Ecto neural progenitor cell (in vitro differentiated cells): ENCODE data around the gene C1orf198.
A peak's percentile ranks its signal among the peaks of the same experiment; 100 is the strongest.

Source experiments
- DNase-seq: peaks from one replicate; pipeline ENCODE4 v3.0.0-alpha.2; 2018; ENCODE audit warnings: low spot score

C1orf198 gene

GRCh38 chr1:230831771-230832170, 36.5 kb downstream of the C1orf198 start:
- DNase-seq = no peak

GRCh38 chr1:230828421-230828820, 39.9 kb downstream of the C1orf198 start:
- DNase-seq = peak; percentile 20

DNA sequence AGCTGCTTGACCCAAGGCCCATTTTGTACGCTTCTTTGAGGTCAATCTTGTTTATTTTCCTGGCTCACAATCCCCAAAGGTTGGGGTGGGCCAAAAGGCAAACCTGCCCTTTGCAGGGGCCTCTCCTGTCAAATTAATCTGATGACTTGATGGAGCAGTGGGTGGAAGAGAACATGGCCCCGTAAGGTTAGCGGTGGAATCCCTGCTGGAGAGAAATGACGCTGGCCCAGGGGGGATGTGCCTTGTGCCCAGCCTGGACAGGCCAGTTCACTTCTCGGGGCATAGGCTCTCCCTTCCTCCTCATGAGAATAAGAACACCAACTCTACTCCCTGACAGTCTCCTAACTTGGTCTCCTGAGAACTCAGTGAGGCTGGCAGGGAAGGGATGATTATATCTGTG, 40.5 kb downstream of the C1orf198 start:
- peak; percentile 27 for DNase-seq

DNA sequence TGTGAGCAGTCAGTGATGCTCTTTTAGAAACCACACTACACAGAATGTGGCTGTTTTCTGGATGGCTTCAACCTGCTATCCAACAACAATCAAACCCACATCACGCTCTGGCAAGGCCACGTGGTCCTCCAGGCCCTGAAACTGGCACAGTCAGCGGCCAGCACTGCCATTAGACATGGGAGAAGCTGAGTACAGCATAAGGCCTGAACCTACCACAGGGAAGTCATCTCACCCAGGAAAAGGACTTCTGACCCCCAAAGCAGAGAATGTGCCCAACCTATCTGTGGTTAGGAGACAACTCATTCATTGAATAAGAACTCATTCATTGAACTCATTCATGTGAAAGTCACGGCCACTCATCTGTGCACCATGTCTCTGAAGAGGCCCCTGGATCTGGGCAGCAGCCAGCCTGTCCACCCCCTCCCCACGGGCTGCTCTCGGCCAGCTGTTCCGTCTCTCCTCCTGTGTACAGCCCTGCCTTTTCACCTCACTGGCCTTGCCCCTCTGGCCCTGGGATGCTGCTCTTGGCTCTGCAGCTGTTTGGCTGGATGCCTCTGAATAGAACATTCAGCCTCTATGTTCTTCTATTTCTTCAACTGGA, 41.1 kb downstream of the C1orf198 start:
- peak; percentile 28 for DNase-seq

DNA sequence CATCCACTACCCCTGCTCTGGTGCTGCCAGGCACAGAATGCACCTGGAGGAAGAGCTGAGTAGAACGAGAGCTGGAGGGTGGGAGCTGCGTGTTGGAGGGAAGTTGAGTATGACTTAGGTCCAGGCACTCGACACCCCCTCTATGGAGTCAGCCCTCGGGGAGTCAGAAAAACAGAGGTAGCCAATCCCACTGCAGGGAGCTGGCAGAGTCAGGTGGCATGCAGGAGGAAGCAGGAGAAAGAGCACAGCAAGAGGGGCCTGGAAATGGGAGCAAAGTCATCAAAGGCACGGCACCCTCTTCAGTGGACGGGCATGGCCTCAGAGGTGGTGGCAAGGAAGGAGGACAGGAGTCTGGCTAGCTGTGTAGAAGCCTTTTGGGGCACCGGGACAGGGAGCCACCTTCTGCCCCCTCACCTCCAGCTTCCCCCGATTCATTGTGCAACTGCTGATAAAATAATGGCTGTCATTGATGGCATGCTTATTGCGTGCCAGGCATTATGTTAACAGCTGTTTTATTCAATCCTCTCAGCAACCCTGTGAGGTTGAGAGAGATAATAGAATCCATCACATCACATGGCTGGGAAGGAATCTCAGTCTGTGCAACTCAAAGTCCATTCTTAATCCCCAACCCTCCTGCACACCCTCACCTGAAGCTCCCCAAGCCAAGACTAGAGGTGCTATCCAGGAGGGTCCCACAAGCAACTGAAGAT, 42.0 kb downstream of the C1orf198 start:
- peak; percentile 24 for DNase-seq

DNA sequence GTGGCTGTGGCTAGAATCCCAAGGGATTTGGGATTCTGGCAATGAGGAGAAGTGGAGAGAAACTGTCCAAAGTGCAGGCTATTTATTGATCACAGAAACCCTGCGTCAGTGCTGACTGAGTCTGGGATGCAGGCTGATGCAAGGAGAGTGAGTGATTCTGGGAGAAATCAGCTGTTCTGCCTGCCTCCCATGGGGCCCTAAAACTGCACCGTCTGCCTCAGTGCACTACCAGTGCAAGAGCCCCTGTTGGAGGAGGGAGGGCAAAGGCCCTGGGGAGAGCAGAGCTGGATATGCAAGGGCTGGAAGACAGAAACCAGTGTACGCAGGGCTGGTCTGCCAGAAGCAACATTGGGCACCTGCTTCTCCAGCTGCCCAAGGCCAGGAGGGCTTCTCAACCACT, 42.6 kb downstream of the C1orf198 start:
- DNase-seq = peak; percentile 19

DNA sequence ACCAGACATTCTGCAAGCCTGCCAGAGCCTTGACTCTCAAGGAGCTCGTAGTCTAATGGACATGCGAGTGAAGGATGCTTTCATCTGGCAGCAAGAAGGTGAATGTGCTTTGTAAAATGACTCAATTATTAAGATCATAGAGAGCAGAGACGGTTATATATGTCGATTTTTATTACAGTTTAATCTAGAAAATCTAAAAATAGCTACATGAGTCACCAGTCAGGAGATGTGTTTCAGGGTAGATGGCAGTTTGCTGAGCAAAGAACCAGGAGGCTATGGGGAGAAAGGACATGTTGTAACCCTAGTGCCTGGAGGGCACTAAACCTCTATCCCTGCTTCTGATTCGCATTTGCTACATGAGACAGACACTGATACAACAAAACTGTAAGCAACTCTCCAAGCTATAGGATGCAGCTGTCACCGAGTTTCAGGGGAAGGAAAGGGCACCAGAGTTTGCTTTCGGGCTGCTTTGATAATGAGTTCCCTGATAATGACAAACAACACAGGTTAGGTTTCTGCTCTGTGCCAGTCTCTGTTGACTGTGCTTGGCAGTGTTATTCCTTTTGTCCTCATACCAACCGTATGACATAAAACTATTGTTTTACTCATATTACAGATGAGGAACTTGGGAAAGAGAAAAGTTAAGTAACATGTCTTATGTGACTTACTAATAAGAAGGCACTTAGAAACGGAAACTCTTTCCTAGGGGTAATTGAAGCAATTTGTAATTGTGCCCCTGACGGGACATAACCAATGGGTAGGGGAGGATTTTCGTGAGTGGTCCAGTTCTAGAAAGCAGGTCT, 43.2 kb downstream of the C1orf198 start:
- DNase-seq = peak; percentile 9

DNA sequence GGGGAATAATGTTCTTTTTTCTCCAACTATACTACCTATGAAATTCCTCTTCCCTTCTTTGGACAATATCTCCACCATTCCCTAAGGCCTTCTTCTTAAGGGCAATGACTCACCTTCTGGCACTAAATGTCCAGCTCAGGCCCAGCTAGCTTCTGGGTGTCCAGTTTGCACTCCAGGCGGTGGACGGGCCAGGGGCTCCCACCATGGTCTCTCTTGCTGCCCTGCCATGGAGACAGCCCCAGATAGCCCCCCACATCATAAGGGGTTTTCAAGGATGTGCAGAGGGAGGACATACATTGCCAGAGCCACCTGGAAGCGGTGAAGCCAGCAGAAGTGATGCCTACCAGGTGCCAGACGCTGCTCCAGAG, 43.8 kb downstream of the C1orf198 start:
- DNase-seq = peak; percentile 35

DNA sequence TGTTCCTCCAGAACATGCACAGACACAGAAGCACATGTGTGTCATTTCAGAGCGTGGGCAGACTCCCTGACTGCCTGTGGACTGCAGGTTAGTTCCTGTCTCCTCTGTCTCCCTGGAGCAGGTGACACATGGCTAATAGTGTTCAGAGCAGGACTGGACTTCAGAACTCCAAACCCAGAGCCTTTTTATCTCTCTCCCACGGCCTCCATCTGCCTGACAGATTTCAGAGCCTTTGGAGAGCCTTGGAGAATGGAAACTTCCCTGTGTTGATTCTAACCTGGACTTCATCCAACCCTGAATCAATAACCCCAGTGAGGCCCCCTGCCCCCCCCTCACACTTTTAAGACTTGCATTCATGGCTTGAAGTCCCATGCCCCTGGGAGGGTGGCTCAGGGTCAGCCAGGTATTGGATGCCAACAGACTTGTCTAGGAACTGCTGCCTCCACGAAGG, 44.4 kb downstream of the C1orf198 start:
- DNase-seq = peak; percentile 19

DNA sequence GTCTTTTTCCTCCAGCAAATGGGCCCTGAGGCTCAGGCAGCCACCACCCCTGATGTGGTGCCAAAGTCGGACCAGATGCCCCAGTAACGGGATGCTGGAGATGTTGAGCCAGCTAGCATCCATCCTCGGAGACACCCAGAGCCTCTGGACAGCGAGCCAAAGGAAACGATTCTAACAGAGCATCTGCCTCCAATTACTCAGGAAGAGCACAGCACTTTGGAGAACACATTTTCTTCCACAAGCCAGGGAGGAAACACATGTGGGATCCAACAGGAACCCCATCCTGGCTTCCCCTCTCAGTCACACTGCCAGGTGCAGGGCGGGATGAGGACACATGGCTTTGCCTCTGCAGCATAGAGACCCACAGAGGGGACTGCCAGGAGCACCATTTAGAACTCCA, 44.9 kb downstream of the C1orf198 start:
- peak; percentile 20 for DNase-seq

DNA sequence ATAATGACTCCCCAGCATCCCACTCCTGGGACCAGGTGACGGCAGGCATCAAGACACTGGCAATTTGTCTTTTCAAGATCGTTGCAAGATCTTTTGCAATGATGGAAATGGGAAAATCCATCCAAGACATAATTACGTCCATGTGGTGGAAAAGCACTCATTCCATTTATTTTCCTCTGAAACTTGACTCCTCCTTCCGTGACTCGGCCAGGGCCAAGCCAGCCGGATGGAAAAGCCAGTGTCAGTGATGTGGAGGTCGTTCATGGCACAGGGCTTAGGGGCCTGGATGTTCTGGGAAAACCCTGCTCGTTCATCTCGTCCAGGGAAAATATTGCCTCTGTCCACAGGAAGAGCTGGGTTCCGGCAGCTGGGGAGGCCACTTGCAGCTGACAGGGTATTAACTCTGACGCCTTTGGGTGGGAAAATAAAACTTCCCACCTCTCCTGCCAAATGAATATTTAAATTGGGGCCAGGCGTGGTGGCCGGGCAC, 46.2 kb downstream of the C1orf198 start:
- DNase-seq = peak; percentile 23

- DNase-seq = peak; percentile 22
These were observed 47.0 kb downstream of the C1orf198 start for GRCh38 chr1:230821346-230821745.

DNA sequence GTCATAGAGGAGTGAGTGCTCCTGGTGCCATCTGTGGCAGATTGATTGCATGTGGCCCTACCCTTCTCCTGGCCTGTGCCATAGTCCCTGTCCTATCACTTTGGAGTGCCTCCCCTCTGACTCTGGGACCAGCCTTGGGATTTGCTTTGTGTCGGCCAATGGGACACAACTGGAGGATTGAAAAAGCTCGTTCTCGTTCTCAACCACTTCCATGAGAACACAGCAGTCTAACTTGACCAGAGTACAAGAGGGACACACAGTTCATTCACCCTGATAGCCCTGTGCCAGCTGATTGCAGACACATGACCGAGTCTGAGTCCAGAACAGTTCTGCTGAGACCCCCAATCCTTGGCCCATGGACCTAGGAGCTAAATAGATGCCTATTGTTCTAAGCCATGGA, 47.8 kb downstream of the C1orf198 start:
- DNase-seq = peak; percentile 20

GRCh38 chr1:230819976-230820375, 48.3 kb downstream of the C1orf198 start:
- DNase-seq = no peak

- DNase-seq = peak; percentile 5
These were observed 49.4 kb downstream of the C1orf198 start for GRCh38 chr1:230818901-230819300.

- DNase-seq = no peak
These were observed 50.0 kb downstream of the C1orf198 start for GRCh38 chr1:230818367-230818766.

- peak; percentile 5 for DNase-seq
These were observed 52.3 kb downstream of the C1orf198 start for GRCh38 chr1:230816018-230816417.

DNA sequence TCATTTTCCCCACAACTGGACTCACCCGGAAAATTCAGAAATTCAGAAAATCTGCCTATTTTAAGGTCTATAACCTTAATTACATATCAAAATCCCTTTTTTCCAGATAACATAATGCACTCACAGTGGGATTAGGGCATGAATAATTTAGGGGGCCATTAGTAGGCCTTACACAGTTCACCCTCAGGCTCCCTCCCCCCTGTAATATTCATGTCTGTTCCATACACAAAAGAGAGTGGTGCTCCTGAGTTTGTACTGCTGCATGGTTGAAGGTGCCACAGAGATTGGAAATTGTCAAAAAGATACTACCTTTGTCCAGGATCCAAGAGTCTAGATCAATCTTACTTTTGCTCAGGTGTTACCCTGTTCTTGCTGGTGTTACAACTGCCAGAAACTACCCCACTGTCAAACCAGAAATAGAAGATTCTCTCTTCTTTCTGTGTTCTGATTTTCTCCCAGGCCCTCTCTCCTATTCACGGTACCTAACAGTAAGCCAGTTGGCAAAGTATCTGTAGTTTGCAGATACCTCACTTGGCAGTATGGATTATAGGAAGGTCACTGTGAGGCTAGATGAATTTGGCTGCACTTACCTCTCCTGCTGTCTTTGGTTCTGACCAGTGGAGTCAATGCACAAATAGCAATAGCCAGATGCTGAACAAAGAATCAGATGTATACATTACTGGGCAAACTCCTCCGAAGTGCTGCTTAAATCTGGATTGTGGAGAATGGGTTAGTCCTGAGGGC, 53.2 kb downstream of the C1orf198 start:
- DNase-seq = no peak

- no peak for DNase-seq
These were observed 55.8 kb downstream of the C1orf198 start for GRCh38 chr1:230812568-230812967.

- peak; percentile 25 for DNase-seq
These were observed 58.9 kb downstream of the C1orf198 start for GRCh38 chr1:230809256-230809990.

GRCh38 chr1:230808281-230808872, 59.9 kb downstream of the C1orf198 start:
- DNase-seq = peak; percentile 13
